ENCODE measurements around the gene ANKRD52. TPM values are rescaled to one million over a fixed set of nuclear protein-coding genes. Genes with fewer than 3 reads are reported as not detected.

The ANKRD52 gene
- total and polyA plus RNA-seq, 9 of the 15 experiments (the other 6 are each of a cell fraction or from before 2014, with no cell fraction given): 0.52 to 46.8 (median 7.9) TPM

DNA sequence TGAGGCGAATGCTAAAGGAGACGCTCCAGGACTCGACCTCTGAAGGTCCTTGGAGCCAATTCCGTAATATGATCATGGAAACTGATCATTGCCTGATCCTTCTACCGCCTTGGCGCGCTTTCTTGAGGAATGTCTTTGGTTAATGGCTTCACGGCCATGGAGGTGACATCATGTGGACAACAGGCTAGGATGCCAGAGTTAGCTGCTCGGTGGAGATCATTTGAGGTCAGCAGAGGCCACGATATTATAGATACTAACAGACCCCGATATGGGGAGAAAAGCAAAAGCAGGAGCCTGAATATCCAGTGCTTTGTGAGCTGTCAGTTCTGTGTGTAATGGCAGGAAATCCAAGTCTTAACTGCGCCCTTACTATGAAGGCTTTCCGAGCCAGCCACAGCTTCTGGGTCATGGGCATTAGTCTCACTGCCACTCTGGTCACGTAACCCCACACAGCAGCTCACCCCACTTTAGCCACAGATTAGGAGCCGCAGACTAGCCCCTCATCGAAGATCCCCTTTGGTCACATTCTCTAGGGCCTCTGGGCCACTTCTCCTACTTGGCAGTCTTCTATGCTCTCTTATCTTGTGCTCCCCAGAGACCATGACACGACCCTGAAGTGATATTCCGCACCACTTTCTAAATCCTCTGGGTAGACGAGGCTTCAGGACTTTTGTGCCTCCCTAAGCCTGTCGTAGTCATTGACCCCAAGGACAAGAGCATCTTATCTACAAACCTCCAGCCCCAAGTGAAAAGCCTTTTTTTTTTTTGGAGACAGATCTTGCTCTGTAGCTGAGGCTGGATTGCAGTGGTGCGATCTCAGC is 42.7 kb upstream of the ANKRD52 start (continued):
- TF ChIP-seq REST (IDR thresholded peaks at IDR 0.05; ENCODE audit: borderline replicate concordance): no peak
- TF ChIP-seq REST (CRISPR knock-in tag; IDR thresholded peaks at IDR 0.05; ENCODE audit: low read depth): no peak
- TF ChIP-seq ELF4 (CRISPR knock-in tag; IDR thresholded peaks at IDR 0.05): no peak
- TF ChIP-seq THAP7 (CRISPR knock-in tag; IDR thresholded peaks at IDR 0.05): no peak
- TF ChIP-seq, protein P1, sequence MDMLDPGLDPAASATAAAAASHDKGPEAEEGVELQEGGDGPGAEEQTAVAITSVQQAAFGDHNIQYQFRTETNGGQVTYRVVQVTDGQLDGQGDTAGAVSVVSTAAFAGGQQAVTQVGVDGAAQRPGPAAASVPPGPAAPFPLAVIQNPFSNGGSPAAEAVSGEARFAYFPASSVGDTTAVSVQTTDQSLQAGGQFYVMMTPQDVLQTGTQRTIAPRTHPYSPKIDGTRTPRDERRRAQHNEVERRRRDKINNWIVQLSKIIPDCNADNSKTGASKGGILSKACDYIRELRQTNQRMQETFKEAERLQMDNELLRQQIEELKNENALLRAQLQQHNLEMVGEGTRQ (CRISPR knock-in tag; IDR thresholded peaks at IDR 0.05): no peak
- no peak for TF ChIP-seq RBM17 (IDR thresholded peaks at IDR 0.05; ENCODE audit: borderline replicate concordance, low read depth, low read length)
- TF ChIP-seq, protein P2, sequence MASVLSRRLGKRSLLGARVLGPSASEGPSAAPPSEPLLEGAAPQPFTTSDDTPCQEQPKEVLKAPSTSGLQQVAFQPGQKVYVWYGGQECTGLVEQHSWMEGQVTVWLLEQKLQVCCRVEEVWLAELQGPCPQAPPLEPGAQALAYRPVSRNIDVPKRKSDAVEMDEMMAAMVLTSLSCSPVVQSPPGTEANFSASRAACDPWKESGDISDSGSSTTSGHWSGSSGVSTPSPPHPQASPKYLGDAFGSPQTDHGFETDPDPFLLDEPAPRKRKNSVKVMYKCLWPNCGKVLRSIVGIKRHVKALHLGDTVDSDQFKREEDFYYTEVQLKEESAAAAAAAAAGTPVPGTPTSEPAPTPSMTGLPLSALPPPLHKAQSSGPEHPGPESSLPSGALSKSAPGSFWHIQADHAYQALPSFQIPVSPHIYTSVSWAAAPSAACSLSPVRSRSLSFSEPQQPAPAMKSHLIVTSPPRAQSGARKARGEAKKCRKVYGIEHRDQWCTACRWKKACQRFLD (CRISPR knock-in tag; IDR thresholded peaks at IDR 0.05): peak; percentile 76
- peak; percentile 59; the same call in 1 of the 2 replicates for TF ChIP-seq ZKSCAN8 (CRISPR knock-in tag; IDR thresholded peaks at IDR 0.05)
- no peak for TF ChIP-seq SLC30A9 (CRISPR knock-in tag; IDR thresholded peaks at IDR 0.05)
- TF ChIP-seq CHD4 (IDR thresholded peaks at IDR 0.05; ENCODE audit: insufficient read depth, insufficient replicate concordance, low read depth, low read length, poor library complexity, severe bottlenecking): no peak
- peak; percentile 24 for TF ChIP-seq ATF7 (IDR thresholded peaks at IDR 0.05)
- no peak for TF ChIP-seq MED1 (CRISPR knock-in tag; IDR thresholded peaks at IDR 0.05; ENCODE audit: borderline replicate concordance)
- TF ChIP-seq STAT5B (CRISPR knock-in tag; IDR thresholded peaks at IDR 0.05): no peak
- no peak for TF ChIP-seq RUNX1 (IDR thresholded peaks at IDR 0.05; ENCODE audit: low read depth)
- TF ChIP-seq ZNF212 (CRISPR knock-in tag; IDR thresholded peaks at IDR 0.05): no peak
- no peak for TF ChIP-seq HLTF (IDR thresholded peaks at IDR 0.05)
- TF ChIP-seq TAF9B (IDR thresholded peaks at IDR 0.05; ENCODE audit: partially characterized antibody): no peak
- TF ChIP-seq TCF7 (IDR thresholded peaks at IDR 0.05; ENCODE audit: borderline replicate concordance): no peak; the same call in 1 of the 2 replicates

Data from K562 (cell line).